ENCODE measurements around the gene CAPN11.

Gene CAPN11

DNA sequence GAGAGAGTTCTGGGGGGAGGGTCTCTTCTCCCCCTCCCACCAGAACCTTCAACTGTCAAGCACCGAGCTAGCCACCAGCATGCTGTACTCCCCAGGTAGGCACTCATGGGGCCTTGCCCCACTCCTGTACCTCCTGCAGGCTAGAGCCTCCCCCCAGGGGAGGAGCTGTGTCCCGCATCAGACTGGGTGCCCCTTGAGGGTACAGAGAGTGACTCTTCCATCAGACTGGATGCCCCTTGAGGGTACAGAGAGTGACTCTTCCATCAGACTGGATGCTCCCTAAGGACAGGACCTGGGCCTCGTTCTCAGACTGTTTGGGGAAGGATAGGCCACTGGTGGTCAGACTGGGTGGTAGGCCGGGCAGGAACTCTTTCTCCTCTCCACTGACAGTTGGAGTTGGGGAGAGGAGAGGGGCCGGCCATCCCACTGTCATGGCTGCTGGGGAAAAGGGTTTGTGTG lies at the start of gene CAPN11:
CAPN11 (plus strand) TSS at position 51 of the 459 bp plus-strand sequence; CDS start at position 80, 29 bp downstream.
- DNase-seq: no peak

- no peak for DNase-seq
Observed at GRCh38 chr6:44109212-44109611, 49.4 kb upstream of the CAPN11 start.

DNA sequence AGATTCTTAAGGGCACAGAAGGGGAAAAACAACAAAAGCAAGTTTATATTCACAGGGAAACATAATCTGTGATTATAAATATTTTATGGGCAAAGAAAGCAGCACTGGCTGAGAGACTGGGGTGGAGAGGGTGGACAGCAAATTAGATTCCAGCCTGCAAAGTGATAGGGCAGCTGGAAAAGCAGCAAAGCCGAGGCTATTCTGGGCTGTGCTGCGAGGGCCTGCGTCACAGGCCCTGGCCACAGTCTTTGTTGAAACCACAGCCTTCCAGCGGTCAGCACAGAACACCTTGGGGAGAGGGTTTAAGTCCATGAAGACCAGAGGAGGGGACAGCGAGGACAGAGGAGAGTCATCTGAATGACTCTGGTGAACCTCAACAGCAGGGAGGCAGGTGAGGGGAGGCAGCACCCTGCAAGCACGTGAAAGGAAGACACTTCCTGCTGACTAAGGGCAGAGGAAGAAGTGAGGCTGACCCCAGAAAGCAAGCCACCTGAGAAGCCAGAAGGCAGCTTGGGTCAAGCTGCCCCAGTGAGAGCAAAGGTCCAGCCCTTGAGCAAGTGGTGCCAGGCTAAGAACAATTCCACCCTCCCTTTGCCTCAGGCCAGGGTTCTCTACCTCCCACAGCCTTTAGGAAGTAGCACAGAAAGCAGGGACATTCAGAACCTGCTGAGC lies 48.5 kb upstream of the CAPN11 start:
- no peak for DNase-seq

GRCh38 chr6:44110966-44111365 lies 47.7 kb upstream of the CAPN11 start:
- no peak for DNase-seq

DNA sequence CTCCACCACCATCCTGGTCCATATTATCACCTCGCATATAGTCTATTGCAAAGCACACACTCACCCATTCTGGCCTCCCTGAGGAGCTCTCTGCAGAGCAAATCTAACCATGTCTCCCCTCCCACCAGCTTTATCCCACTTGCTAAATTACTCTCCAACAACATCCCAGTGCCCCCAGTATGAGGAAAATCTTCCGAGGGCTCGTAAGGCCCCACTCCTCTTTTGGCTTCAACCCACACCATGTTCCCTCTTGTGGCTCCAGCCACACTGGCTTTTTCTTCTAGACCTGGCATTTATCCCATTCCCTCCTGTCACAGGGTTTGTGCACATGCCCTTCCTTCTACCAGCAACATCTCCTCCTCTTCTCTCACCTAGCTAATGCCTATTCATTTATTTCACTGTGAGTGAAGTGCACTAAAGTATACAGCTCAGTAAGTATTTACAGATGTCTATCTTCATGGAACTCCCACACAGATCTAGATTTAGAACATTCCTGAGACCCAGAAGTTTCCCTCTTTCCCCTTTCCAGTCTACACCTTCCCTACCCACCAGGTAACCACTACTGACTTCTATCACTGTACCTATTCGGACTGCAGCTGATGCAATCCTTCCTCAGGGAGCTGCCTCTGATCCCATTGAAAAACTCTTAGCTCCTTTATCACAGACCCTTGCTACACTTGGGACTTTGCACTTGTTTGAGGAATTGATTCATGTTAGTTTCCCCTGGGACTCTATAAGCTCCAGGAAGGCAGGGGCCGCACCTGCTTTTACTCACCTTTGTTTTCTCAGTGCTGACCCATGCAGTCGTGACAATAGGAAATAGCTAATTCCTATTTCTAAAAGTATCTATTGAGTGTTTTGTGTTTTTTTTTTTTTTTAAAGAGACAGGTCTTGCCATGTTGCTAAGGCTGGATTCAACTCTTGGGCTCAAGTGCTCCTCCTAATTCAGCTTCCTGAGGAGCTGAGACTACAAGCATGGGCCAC lies 46.9 kb upstream of the CAPN11 start:
- DNase-seq: no peak

- DNase-seq: peak; percentile 29
Observed at GRCh38 chr6:44113414-44113813, 45.2 kb upstream of the CAPN11 start.

GRCh38 chr6:44115866-44116265 lies 42.8 kb upstream of the CAPN11 start:
- DNase-seq: no peak

GRCh38 chr6:44116641-44117382 lies 41.8 kb upstream of the CAPN11 start:
- no peak for DNase-seq

- DNase-seq: no peak
Observed at GRCh38 chr6:44117397-44118128, 41.1 kb upstream of the CAPN11 start.

GRCh38 chr6:44119704-44120262 lies 38.8 kb upstream of the CAPN11 start:
- DNase-seq: no peak

GRCh38 chr6:44120692-44121443 lies 37.8 kb upstream of the CAPN11 start:
- no peak for DNase-seq

GRCh38 chr6:44122801-44123200 lies 35.8 kb upstream of the CAPN11 start:
- DNase-seq: no peak

- no peak for DNase-seq
Observed at GRCh38 chr6:44123544-44123943, 35.1 kb upstream of the CAPN11 start.

GRCh38 chr6:44126320-44127149 lies 32.1 kb upstream of the CAPN11 start:
- peak; percentile 57 for DNase-seq

DNA sequence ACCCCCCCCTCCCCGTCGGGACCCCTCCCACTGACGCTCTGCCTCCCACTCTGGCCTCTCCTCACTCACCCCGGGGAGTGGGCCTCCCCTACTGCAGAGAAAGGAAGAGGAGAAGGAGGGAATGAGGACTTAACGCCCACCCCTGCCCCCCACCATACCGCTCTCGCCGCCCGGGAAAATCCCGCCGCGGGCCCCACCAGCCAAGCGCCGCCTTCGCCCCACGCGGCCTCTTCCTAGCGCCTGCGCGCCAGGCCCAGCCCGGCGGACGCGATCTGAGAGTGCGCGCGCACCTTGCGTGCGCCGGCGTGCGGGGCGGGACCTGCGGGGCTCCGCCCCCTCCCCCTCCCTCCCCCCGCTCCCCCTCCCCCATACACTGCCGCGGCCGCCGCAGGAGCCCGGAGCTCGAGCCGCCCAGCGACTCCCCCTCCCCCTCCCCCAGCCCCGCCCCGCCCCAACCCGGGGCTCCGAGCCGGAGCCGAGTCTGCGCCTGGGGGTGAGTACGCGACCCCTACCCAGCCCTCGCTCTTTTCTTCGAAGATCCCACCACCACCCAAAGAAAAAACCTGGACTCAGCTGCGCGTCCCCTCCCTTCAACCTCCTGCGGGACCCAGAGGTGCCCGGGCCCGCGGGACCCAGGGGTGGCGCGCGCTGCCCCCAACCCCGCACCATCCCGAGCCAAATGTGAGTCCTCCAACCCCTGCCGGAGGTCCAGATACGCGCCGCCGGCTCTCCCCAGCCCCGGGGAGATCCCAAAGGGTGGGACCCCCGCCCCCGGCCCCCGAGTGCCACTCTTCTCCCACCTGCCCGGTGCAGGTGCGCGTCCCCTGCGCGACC lies 31.2 kb upstream of the CAPN11 start, which contains the start of the genes MRPL14 and TMEM63B:
MRPL14 (minus strand) TSS at position 267 of the 834 bp plus-strand sequence. CDS start 10,841 bp downstream, outside the sequence.
TMEM63B (plus strand) TSS at position 369 of the 834 bp plus-strand sequence. CDS start 7,031 bp downstream, outside the sequence.
- peak; percentile 93 for DNase-seq

DNA sequence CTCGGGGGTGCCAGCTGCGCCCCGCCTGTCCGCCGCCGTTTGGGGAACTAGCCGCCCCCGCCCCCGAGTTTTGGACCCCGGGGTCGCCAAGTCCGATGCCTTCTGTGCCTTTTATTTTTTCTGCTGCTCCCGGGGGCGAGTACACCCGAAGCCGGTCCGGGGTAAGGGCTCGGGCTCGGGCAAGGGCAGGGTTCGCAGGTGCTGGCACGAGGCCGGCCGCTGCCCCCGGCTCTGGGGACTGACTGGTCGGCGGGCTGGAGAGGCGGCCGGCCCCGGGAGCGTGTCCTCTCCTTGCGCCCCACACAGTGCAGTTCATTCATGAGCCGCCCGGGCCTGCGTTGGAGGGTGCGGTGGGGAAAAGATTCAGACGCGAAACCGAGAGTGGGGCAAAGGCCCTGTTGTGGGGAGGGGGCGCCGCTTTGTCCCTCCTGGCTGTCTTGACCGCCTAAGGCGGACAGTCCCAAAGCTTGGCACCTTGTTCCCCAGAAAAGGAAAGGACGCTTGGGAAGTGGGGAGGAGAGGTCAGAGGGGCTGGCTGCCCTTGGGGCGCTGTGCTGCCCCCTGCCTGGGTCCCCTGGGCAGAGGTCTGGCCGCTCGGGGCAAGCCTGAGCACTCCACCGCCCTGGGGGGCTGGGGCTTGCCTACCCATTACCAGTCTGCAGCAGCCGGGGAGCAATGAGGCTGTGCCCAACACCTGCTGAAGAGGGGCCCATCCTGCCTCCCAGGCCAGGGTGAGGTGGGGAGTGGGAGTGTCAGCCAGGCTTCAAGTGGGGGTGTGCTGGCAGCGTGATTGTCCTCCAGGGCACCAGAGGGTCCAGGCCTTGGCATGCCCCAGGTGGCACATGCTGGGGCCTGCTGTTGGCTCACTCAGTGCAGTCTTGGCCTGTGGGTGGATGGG lies 30.4 kb upstream of the CAPN11 start:
- peak; percentile 74 for DNase-seq

DNA sequence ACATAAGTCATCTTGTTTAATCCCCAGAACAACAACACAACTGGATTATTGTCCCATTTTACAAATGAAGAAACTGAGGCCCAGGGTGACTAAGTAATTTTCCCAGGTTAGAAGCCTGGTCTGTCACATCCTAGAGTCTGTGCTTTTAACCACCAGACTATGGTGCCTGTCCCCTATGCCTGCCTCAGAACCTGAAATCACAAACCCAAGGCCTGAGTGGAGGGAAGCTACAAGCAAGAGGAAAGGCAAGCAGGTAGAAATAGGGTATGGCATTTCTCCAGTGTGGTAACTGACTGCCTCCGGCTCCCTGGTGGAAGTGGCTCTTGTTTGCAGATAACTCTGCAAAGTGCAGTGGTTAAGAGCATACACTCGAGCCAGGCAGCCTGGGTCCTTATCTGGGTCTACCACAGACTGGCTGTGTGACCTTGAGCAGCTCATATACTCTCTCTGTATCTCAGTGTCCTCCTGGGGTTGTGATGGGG lies 28.7 kb upstream of the CAPN11 start:
- DNase-seq: peak; percentile 97

- DNase-seq: no peak
Observed at GRCh38 chr6:44131892-44132291, 26.7 kb upstream of the CAPN11 start.
